Measurements from ENCODE around the gene GEMIN7.

GRCh38 chr19:45100846-45101252, 21.8 kb downstream of the GEMIN7 start:
- TF ChIP-seq POLR2A (IDR thresholded peaks at IDR 0.05), result no peak
- no peak for TF ChIP-seq CTCF (IDR thresholded peaks at IDR 0.05)

Measured in body of pancreas (tissue), 4 donors.